NT2/D1 (cell line): Measurements from ENCODE around the gene CCDC134.

Experiments
- SUZ12 ChIP-seq: IDR thresholded peaks from 2 replicates; pipeline ENCODE4 v1.6.1; 2011; ENCODE audit not compliant: insufficient read length, insufficient read depth; ENCODE audit errors: extremely low read depth
- YY1 ChIP-seq: IDR thresholded peaks from 2 replicates; pipeline ENCODE4 v1.6.1; 2011; ENCODE audit not compliant: insufficient read length, insufficient read depth

DNA sequence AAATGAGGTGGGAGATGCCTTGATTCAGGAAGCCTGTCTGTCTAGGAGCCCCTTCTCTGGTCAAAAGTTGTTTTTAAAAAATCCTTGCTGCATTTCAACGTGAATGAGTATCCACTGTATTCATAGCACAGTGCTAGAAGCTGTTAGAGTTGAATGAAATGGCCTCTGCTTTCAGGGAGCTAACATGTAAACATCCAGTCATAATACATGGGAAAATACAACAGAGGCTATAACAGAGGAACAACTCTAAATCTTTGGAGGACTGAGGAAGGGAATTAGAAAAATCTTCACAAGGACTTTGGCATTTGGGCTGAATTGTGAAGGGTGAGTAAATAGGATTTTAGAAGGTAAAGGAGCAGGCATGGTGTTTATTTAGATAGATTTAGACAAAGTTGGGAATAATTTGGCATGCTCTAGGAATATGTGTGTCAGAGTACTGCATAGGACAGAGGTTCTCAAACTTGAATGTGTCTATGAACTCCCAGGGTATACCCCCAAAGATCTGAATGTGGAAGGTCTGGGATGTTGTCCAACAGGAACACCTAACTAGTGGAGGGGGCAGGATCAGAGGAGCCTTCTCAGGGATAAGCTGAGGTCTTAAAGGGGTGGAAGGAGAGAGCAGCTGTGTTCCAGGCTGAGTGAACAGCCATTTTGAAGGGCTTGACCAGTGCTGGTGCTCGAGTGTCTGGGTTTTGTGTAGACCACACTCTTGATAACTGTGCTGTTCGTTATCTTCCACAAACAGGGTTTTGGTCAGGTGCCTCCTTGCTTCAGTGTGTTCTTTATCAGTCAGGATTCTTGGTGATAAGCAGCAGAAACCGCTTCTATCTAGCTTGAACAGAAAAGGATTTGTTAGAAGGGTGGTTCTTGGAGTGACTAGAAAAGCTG is 45.1 kb downstream of the CCDC134 start:
- TF ChIP-seq YY1 (no peak), SUZ12 (no peak)
